Sigmoid colon (tissue), 7 donors: Measurements from ENCODE around the gene UBE2H. TPM values are rescaled to one million over a fixed set of nuclear protein-coding genes. Genes with fewer than 3 reads are reported as not detected.
A peak's percentile ranks its signal among the peaks of the same experiment; 100 is the strongest.

Experiments
- DNase-seq: peaks from one replicate; pipeline ENCODE4 v3.0.0-alpha.2; 2019
- H3K27ac ChIP-seq, 4 donors: fragments of 200-600 bp; sonication (generic); one replicate each; pipeline ENCODE4 v1.5.1; 2016 to 2019; ENCODE audit warnings: mild to moderate bottlenecking in 1 of 4
- H3K27me3 ChIP-seq, 3 donors: fragments of 200-600 bp; sonication (generic); one replicate each; pipeline ENCODE4 v1.5.1; 2019; ENCODE audit warnings: mild to moderate bottlenecking in 1 of 3
- H3K36me3 ChIP-seq, 4 donors: fragments of 200-600 bp; sonication (generic); one replicate each; pipeline ENCODE4 v1.5.1; 2016 to 2019
- H3K4me1 ChIP-seq, 4 donors: fragments of 200-600 bp; sonication (generic); one replicate each; pipeline ENCODE4 v1.5.1; 2017 to 2019
- H3K4me3 ChIP-seq, 4 donors: fragments of 200-600 bp; sonication (generic); one replicate each; pipeline ENCODE4 v1.5.1; 2017 to 2019; ENCODE audit warnings: mild to moderate bottlenecking in 2 of 4, moderate library complexity in 1 of 4
- H3K9me3 ChIP-seq, 4 donors: fragments of 200-600 bp in 3 of 4; sonication (generic) in 3 of 4; one replicate each; pipeline versions ENCODE4 v1.5.1 to v1.6.1; 2013 to 2019
- EP300 ChIP-seq, 4 donors: sonication (generic); formaldehyde crosslinking; IDR thresholded peaks; one replicate each; pipeline ENCODE4 v1.6.1; 2017; ENCODE audit warnings: antibody characterized with exemption in 4 of 4
- POLR2A ChIP-seq, 2 donors: fragments of 450-650 bp; IDR thresholded peaks; one replicate each; pipeline ENCODE4 v1.6.1; 2016; ENCODE audit warnings: antibody characterized with exemption in 2 of 2, mild to moderate bottlenecking in 2 of 2, moderate library complexity in 2 of 2
- POLR2AphosphoS5 ChIP-seq, 4 donors: sonication (generic); formaldehyde crosslinking; IDR thresholded peaks; one replicate each; pipeline ENCODE4 v1.6.1; 2017; ENCODE audit warnings: antibody characterized with exemption in 4 of 4
- WGBS, 2 donors: extraction: QIAGEN DNeasy Blood & Tissue Kit; methylation state at CpG; one replicate each; pipeline ENCODE4 v1.1.7; 2013; 5-methylcytosine and 5-hydroxymethylcytosine counted together
- intact Hi-C: fragments of 100-400 bp; cut with DNase I; formaldehyde crosslinking; loops from one replicate; pipeline ENCODE4 v1.15.1; 2023
- polyA plus RNA-seq, 3 donors: library from polyadenylated mRNA; stranded (reverse); fragments of 200-250 nt; gene quantifications; one replicate each; pipeline ENCODE4 v1.2.3, GENCODE V29; 2013
- total RNA-seq, 4 donors: library from RNA; depleted of rRNA; stranded (reverse); fragments of >200 nt; gene quantifications; one replicate each; pipeline ENCODE4 v1.1.0, GENCODE V29; 2016
- TF ChIP-seq, protein P1 (sequence below), 4 experiments: fragments of 450-650 bp in 3 of 4; fragments of 200-600 bp in 1 of 4; IDR thresholded peaks; one replicate each; pipeline ENCODE4 v1.5.1; 2016 to 2019; ENCODE audit warnings: antibody characterized with exemption in 4 of 4, mild to moderate bottlenecking in 3 of 4, moderate library complexity in 2 of 4
- donor health status: healthy with polysubstance abuse.
- donor health status: Bipolar disorder and iron deficiency.
- donor health status: healthy.

Gene UBE2H
- total and polyA plus RNA-seq, 7 donors = 20.4 to 99.7 (median 68.8) TPM

DNA sequence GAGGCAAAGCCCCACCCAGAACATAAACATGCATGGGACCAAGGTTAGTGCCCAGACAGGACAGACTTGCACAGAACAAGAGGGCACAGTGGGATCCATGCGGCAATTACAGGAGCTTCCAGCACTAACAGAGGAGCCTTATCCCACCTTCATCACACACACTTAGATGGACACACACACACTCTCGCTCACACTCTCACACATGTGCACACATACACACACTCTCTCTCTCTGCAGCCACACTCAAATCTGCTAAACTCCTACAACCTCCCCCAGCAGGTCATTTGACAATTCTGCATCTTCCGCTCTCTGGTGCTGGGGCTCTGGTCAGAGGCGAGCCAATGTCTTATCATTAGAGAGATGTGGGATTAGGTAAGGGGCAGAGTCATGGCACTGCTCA, 120.5 kb downstream of the UBE2H start:
- H3K36me3 ChIP-seq = peaks cover 0 to 44% (median 8%) of the 10 kb centered on the region in 4 donors
- intact Hi-C loops = no loop called here
- H3K4me3 ChIP-seq = no peak overlapping the region
- H3K27me3 ChIP-seq = no peaks in the 10 kb centered on the region
- H3K9me3 ChIP-seq = no peaks in the 10 kb centered on the region
- DNase-seq = no peak
- H3K27ac ChIP-seq = peak overlapping the region; percentile 53 to 81 (median 73)
- TF ChIP-seq POLR2A (IDR thresholded peaks at IDR 0.05) (no peak), POLR2AphosphoS5 (IDR thresholded peaks at IDR 0.05) (no peak), EP300 (IDR thresholded peaks at IDR 0.05) (no peak)
- TF ChIP-seq, protein P1, sequence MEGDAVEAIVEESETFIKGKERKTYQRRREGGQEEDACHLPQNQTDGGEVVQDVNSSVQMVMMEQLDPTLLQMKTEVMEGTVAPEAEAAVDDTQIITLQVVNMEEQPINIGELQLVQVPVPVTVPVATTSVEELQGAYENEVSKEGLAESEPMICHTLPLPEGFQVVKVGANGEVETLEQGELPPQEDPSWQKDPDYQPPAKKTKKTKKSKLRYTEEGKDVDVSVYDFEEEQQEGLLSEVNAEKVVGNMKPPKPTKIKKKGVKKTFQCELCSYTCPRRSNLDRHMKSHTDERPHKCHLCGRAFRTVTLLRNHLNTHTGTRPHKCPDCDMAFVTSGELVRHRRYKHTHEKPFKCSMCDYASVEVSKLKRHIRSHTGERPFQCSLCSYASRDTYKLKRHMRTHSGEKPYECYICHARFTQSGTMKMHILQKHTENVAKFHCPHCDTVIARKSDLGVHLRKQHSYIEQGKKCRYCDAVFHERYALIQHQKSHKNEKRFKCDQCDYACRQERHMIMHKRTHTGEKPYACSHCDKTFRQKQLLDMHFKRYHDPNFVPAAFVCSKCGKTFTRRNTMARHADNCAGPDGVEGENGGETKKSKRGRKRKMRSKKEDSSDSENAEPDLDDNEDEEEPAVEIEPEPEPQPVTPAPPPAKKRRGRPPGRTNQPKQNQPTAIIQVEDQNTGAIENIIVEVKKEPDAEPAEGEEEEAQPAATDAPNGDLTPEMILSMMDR (IDR thresholded peaks at IDR 0.05) = no peak
- WGBS, 2 donors = 73 to 93% methylated on average over 4 of the region's 4 CpGs
- H3K4me1 ChIP-seq = peaks cover 0 to 31% (median 27%) of the 10 kb centered on the region in 4 donors

DNA sequence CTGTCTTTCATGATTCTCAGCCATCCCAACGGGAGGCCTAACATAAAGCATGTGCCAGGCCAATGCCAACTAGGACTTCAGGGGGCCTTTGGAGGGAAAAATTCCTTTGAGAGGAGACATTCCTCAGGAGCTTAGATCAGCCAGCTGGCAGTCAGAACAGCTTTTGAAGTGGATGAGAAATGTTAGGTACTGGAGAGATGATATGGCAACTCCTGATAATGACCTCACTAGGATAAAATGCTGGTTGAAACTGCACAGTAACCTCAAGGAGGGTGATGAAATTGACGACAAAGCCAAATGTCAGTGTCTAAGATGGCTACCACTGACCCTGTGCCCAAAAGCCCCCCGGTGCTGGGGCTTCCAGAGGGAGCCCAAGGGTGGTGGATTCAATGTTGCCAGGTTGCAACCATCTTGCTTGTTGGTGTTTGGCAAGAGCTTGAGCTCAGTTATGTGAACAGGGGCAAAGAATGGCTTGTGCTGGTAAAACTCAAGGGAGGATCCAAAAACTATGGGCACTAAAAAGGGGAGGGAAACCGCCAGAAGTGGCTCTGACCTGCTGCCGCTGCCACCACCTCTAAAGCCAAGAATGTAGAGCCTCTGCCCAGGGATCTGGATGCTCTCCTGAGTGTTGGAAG, 121.2 kb downstream of the UBE2H start:
- H3K36me3 ChIP-seq = peaks cover 0 to 37% (median 7%) of the 10 kb centered on the region in 4 donors
- no peaks in the 10 kb centered on the region for H3K9me3 ChIP-seq
- H3K4me3 ChIP-seq = no peak overlapping the region
- DNase-seq = no peak
- peak overlapping the region; percentile 53 to 81 (median 73) for H3K27ac ChIP-seq
- no peaks in the 10 kb centered on the region for H3K27me3 ChIP-seq
- intact Hi-C loops = loop anchor here (2.0 kb wide), 1 partner anchor 121 kb away; the partner anchor contains the start of gene UBE2H
- 88 to 91% methylated on average over 5 of the region's 5 CpGs for WGBS, 2 donors
- peaks cover 0 to 31% (median 27%) of the 10 kb centered on the region in 4 donors for H3K4me1 ChIP-seq
- TF ChIP-seq POLR2AphosphoS5 (IDR thresholded peaks at IDR 0.05) (peak in 3 of 4 donors; percentile 36 to 44 (median 37)), POLR2A (IDR thresholded peaks at IDR 0.05) (no peak)
- TF ChIP-seq, protein P1 (IDR thresholded peaks at IDR 0.05) = no peak

DNA sequence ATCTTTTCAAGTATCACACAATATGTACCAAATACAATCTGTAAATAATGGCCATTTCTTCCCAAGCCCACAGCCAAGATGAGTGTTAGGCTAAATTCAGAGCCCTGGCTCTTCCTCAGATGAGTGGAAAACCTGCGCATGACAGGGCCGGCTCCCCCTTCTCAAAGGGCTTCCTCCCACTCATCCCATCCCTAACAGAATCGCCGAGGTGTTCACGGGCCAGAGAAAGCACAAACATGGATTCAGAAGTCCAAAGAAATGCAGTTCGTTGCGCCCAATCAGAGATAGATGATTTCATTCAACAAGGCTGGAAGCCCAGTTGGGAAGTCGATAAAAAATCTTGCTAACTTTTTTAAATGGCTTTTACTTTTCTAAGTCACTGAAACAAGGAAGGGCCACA, 121.8 kb downstream of the UBE2H start:
- WGBS, 2 donors = 94 to 95% methylated on average over 8 of the region's 8 CpGs
- intact Hi-C loops = loop anchor here (2.0 kb wide), 1 partner anchor 122 kb away; the partner anchor contains the start of gene UBE2H

DNA sequence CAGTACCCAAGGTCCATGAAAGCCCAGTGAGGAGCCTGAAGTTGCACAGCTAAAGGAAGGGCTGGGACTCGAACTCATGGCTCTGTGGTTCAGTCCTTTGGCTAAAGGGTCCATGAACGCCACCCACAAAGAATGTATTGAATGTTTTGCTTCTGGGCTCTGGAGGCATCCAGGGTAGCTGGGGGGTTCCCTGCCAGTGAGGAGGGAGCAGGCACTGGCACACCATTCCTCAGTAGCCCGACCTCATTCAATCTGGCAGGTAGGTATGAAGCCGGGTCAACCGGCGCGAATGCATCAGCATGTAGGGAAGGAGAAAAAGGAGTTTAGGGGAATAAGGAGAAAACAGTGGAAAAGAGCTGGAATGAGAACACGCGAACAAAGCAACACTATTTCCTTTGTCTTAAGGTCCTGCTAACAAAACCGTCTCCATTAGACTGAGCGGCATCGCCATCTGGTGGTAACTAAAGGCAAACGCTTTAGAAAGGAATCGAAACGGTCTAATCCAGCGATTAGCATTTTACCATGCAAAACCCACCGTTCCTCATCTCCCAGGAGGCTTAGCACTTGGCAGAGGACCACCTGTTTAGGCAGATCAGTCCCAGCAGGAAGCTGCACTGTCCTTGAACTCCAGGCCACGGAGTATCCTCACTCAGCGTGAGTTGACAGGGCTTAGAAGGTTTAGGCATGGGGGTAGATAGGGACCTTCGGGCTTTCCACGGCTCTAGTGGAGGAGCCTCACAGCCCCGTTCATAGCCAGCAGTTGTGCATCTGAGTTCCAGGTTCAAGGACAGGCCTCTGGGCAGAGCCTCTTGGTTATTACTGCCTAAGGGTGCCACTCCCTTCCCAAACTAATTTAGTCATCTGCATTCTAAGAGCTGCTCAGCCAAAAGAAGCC, 122.8 kb downstream of the UBE2H start:
- no peaks in the 10 kb centered on the region for H3K27me3 ChIP-seq
- DNase-seq = peak; percentile 86
- intact Hi-C loops = loop anchor here (2.0 to 10.0 kb wide), 3 partner anchors 123 to 465 kb away; partner anchors contain the start of genes NRF1 and UBE2H
- 15 to 25% methylated on average over 22 of the region's 22 CpGs for WGBS, 2 donors
- peaks cover 0 to 22% (median 7%) of the 10 kb centered on the region in 4 donors for H3K36me3 ChIP-seq
- TF ChIP-seq, protein P1 (IDR thresholded peaks at IDR 0.05) = peak; percentile 35 to 79 (median 70)
- TF ChIP-seq POLR2AphosphoS5 (IDR thresholded peaks at IDR 0.05) = peak; percentile 5 to 42 (median 32)
- TF ChIP-seq POLR2A (IDR thresholded peaks at IDR 0.05) = no peak
- no peak for TF ChIP-seq EP300 (IDR thresholded peaks at IDR 0.05)
- no peaks in the 10 kb centered on the region for H3K9me3 ChIP-seq
- H3K4me3 ChIP-seq = peak overlapping the region in 2 of 4 donors; percentile 6 to 10
- H3K27ac ChIP-seq = peak overlapping the region; percentile 53 to 81 (median 73)
- H3K4me1 ChIP-seq = peaks cover 0 to 45% (median 35%) of the 10 kb centered on the region in 4 donors

More for the DNA sequence above, 121.8 kb downstream of the UBE2H start:
- Histone ChIP-seq H3K9me3 (no peaks in the 10 kb centered on the region), H3K27me3 (no peaks in the 10 kb centered on the region), H3K4me3 (no peak overlapping the region), H3K36me3 (peaks cover 0 to 31% (median 7%) of the 10 kb centered on the region in 4 donors), H3K4me1 (peaks cover 0 to 37% (median 30%) of the 10 kb centered on the region in 4 donors), H3K27ac (peak overlapping the region; percentile 53 to 81 (median 73))
- DNase-seq = no peak
- TF ChIP-seq POLR2AphosphoS5 (IDR thresholded peaks at IDR 0.05) = no peak
- TF ChIP-seq EP300 (IDR thresholded peaks at IDR 0.05) = no peak
